ENCODE results near the gene KANSL1.
"Not testable (repeated sequence)": the region's sequence is repeated elsewhere in the genome, so short reads cannot be mapped to it uniquely, and the experiment has no call there.

The KANSL1 gene

DNA sequence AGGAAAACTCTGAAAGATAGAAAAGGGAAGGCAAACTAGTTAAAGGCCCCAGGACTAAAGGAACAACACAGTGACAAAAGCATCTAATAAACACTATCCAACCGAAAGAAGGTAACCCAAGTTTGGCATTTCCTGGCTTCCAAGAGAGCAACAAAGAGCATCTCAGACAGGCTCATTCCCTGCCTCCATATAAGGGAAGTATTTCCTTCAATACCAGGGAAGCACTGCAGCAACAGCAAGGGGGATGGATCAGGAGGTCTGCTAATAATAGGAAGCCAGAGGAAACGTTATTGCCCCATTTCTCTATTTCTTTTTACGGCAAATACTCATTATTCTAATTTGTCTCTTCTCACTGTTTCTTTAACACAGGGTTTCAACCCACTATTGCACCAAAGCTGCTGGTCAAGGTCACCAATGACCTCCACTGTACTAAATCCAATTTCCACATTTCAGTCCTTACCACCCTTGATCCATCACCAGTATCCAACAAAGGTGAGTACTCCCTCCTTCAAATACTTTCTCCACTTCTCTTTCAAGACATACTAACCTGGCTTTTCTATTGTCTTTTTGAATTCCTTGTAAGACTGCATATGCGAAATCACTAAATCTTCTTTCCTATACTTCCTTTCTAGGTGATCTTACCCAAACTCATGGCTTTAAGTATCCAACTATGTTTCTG is 86.1 kb downstream of the KANSL1 start:
- DNase-seq, result no peak

DNA sequence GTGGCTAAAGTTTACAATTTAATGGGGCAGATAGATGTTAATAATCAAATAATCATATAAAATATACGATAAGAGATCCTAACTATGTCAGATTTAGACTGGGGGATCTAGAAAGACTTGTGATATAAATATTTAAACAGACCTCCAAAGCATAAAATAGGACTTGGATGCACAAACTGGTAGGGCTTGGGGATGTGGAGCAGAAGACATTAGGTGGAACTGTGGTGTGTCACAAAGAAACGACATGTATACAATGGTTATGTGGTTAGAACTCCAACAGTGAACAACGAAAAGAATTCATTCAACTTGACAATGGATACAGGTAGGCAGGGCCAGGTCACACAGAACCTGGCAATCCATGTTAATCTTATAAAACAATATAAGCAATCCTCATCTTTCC is 90.4 kb downstream of the KANSL1 start:
- DNase-seq, result not testable (repeated sequence)

DNA sequence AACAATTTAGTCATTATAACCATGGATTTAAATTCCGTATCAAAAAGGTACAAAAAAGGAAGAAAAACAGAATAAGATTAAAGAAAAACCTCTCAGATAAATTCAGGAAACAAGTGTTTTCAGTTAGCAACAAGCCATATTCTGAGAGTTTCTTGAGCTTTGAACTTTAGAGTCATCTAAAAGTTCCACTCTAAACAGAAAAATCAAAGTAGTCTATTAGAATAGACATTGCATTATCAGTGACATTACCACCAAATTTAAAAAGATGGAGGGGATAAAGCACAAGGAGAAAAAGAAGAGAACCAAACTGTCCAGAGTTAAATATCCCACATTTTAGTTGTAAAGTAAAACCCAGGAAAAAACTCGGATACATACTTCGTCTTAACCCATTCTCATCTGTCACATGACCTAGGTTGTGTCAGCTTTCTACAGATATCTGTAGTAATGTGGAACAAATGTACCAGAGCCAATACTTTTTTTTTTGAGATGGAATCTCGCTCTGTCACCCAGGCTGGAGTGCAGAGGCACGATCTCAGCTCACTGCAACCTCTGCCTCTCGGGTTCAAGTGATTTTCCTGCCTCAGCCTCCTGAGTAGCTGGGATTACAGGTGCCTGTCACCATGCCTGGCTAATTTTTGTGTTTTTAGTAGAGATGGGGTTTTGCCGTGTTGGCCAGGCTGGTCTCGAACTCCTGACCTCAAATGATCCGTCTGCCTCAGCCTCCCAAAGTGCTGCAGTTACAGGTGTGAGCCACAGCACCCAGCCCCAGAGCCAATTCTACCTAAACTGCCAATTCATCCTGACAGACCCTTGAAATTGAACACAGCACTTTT is 91.2 kb downstream of the KANSL1 start:
- not testable (repeated sequence) for DNase-seq

DNA sequence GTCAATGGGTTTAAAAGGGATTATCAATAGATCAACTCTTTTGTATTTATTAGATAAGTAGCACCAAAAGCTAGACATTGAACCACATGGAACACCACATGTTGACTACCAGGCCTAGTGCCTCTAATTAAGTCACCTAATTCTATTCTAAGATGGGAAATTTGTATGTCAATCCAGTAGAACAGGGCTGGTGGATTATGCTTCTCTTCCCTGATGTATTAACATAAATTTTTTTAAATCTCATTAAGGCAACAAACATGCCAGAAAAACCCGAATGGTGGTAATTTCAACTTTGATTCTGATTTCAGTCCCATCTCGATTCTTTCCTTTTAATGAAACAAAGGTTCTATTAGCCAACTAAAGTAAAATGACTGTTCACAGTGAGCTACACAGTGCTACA is 92.6 kb downstream of the KANSL1 start:
- DNase-seq, result no peak

DNA sequence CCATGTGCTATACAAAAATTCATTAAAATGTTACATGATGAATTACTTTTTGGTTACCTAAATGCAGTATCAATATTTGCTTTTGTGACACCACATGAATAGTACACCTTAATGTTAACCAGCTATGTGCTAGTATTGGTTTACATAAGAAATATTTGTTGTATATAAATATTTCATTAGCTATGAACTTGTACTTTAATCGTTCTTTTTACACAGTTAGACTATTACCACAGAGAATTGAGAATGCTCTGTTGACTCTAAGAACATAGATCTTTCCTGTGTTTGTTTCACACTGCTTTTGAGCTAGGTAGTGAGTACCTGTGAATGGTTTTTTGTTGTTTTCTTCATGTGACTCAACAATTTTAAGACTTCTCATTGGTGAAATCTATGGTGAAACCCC is 93.4 kb downstream of the KANSL1 start:
- no peak for DNase-seq

DNA sequence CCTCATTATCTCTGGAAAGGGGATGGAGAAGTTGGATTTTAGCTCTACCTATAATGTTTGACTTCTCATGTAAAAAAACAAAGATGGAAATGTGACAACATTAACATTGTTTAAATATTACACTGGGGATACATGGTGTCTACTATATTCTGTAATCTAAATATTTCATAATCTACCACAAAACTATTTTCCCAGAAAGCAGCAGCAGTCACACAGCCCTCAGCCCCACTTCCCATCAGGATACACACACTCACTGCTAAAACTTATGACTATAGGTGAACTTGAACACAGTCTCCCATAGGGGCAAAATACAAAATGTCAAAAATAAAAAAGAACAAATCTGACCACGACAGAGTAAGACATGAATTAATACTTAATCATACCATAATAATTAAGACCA is 95.7 kb downstream of the KANSL1 start:
- no peak for DNase-seq

DNA sequence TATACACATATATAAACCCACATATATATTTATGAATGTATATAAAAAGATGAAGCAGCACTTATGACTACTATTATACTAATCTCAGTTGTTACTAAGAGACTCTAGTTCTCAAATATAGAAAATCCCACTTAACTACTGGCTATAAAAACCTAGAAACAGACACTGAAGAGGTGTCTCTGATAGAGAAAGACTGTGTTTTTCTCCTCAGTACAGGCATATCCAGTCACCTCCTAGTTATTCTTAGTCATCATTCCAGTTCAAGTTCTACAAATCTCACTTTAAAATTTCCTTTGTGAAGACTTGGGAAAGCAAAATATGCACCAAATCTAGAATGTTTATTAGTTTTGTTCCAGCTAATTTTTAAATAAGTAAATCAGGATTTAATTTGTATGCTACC is 100.2 kb downstream of the KANSL1 start:
- DNase-seq, result no peak

DNA sequence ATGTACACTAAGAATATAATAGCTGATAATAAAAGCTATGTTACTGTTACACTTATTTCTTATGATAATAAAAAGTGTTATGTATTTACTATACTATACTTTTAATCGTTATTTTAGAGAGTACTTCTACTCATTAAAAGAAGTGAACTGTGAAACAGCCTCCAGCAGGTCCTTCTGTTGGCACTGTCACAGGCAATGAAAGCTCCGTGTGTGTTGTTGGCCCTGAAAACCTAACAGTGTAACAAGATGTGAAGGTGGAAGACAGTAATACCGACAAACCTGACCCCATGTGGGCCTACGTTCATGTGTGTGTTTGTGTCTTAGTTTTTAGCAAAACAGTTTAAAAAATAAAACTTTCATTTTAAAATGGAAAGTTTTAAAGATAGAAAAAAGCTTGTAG is 102.4 kb downstream of the KANSL1 start:
- DNase-seq, result no peak

DNA sequence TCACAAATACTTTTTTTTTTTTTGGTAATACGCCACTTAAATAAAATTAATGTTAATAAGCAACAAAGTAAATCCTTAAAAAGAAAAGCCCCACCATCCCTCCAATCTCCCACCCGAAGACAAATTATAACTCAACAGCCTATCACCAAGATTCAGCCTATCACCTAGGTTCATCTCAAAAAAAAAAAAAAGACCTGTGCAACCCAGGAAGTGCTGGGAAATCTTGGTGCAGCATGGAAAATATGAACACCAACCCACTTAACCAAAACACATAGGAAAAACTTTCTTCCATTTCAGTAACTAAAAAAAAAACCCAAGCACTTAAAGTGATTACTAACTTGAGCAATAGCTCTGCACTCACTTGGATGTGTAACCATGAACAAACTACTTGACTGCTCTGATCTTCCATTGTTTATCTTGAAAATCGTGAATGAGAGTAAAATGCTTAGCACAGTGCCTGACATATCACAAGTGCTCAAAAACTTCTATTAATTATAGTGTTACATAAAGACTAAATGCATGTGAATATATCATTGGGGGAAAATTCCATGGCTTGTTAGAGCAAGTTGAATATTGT is 103.8 kb downstream of the KANSL1 start:
- DNase-seq, result no peak

DNA sequence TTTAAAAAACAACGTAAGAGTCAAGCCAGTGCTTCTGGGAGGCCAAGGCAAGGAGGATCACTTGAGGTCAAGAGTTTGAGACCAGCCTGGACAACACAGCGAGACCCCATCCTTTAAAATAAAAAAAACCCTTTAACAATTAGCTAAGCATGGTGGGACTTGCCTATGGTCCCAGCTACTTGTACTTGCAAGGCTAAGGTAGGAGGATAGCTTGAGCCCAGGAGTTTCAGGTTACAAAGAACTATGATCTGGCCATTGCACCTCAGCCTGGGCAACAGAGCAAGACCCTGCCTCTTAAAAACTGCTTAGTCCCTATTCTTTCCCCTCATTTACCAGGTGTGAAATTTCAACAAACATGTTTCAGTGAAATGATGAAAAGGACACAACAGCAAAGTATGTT is 104.6 kb downstream of the KANSL1 start:
- DNase-seq, result no peak

DNA sequence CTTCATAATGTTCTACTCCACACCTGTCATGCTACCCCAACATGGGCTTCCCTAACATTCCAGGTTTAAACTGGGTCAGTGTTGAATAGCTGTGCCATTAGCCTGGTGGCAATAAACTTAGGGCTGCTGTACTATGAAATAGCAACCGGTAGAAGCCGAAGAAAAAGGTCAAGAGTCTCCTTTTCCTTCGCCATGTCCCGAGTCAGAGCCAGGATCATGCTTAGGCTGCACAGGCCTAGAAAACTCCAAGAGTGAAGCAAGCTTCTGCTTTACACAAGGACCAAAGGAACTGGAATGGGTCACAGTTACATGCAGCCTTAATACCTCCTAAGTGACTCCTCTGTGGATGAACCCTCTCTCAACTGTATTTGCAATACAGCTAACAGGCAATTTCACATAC is 105.4 kb downstream of the KANSL1 start:
- not testable (repeated sequence) for DNase-seq

DNA sequence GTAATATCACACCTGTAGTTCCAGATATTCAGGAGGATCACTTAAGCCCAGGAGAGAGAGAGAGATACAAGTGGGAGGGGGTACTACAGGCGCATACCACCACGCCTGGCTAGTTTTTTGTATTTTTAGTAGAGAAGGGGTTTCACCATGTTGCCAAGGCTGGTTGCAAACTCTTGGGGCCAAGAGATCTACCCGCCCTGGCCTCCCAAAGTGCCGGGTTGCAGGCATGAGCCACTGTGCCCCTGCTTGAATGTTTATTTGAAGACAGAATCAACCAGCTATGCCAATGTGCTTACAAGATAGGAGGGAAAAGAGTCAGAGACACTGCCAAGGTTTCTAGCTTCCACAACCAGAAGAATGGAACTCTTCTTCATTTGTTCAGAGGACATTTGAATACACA is 106.4 kb downstream of the KANSL1 start:
- no peak for DNase-seq

DNA sequence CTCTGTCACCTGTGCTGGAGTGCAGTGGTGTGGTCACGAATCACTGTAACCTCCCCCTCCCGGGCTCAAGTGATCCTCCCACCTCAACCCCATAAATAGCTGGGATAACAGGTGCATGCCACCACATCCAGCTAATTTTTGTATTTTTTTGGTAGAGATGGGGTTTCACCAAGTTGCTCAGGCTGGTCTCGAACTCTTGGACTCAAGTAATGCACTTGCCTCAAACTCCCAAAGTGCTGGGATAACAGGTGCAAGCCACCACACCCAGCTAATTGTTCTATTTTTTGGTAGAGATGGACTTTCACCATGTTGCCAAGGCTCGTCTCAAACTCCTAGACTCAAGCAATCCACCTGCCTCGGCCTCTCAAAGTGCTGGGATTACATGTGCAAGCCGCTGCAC is 107.7 kb downstream of the KANSL1 start:
- DNase-seq, result no peak

DNA sequence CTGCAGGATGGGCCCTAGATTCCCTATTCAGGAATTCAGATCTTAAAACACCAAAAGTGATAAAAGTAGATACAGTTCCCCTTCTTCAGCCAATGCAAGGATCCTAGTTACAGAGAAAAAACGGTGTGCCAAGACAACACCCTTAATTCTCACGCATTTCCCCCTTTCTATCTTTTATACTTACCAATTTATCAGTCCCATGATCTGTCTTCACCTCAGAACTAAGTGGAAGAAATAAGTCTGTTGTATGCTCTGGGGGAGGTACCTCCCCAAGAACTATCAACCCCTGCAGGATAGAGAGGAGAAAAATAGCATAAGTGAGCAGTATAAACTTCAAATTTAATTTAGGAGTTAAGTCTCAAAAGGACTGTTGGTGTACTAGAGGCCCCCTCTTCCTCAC is 111.0 kb downstream of the KANSL1 start:
- no peak for DNase-seq

DNA sequence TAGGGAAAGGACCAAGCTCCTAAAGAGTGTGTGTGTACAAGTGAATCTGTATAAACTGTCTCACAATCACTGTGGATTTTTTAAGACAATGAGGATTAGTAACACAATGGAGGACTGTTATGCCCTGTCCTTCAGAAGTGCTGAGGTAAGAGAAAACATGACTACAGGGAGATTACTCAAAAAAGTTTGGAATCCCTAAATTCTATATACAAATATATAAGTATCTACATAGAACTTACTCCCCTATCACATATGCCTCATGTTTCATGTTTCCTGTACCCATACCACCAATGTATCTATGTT is 112.3 kb downstream of the KANSL1 start:
- no peak for DNase-seq

DNA sequence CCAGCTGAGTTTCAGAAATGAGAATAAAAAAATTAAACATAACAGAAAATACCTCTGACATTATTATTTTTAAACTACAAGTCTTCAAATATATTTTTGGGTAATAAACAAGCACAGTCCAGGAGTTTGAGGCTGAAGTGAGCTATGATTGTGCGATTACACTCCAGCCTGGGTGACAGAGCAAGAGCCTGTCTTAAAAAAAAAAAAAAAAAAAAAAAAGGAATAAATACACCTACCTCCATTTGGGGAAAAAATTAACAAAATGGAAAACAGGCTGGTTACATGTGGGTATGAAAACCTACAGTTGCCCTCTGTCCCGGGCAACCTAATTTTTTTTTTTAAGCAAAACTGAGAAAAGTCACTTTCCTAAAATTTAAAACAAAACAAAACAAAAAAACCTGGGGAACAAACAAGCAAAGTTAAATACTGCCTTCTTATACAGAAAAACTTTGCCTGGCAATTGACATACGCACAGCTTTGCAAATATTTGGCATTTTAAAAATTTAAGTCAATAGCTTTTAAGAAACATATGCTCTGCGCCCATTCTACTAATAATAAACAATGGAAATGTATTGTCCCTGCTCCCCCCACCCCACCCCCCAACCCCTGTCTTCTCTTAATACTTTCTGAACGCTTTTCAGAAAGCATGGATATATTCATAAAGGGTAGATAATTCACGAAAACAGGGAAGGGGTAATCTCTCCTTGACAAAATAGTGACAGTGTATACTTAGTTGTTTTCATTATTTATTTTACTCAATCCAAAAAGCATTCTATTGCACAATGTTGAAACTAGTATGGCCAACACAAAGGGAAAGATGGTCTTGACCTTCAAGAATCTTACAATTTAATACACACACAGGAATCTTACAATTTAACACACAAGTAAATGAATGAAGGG is 112.9 kb downstream of the KANSL1 start:
- DNase-seq, result no peak

DNA sequence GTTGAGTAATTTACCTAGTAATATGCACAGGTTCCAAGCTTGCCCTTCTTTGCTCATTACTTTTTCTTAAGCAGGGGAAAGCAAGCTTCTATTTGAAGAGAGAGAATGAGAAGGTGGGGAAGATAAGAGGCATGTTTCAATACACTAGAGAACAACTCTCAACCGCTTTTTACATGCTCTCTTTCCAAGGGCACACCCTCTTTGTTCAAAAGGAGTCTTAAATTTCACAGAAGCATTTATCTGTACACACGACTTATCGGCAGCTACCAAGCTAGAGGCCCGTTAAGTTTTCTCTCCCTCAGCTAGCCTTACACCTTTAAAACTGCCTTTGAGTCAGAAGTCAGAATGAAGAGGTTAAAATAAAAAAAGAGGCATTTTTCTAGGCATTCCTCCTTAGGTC is 114.6 kb downstream of the KANSL1 start:
- DNase-seq, result no peak

DNA sequence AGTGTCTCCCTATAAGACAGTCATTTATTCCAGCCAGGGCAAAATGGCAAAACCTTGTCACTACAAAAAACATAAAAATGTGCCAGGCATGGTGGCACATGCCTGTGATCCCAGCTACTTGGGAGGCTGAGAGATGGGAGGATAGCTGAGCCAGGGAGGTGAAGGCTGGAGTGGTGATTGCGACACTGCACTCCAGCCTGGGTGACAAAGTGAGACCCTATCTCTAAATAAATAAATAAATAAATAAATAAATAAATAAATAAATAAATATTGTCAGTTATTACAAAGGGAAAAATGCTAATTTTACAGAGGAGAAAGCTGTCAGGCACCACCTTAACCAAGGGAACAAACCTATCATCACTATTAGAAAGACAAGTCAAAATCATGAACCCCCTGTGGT is 118.7 kb downstream of the KANSL1 start:
- no peak for DNase-seq

DNA sequence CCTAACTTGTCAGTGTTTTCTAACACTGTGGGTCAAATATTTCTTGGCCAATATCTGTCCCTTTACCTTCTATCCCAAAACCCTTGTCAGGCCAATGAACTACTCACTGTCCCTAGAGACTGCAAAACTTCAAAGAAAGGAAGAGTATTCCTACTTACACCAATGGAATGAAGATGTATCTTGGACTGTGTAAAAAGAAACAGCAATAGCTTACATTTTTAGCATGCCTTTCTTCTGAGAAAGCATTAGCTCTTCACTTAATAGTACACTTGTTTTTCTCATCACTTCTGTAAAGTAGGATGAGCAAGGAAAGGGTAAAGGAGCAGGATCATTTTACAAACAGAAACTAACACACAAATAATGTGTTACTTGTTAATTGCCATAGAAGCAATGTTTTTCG is 120.2 kb downstream of the KANSL1 start:
- peak in 1 of 2 experiments; percentile 69 for DNase-seq

DNA sequence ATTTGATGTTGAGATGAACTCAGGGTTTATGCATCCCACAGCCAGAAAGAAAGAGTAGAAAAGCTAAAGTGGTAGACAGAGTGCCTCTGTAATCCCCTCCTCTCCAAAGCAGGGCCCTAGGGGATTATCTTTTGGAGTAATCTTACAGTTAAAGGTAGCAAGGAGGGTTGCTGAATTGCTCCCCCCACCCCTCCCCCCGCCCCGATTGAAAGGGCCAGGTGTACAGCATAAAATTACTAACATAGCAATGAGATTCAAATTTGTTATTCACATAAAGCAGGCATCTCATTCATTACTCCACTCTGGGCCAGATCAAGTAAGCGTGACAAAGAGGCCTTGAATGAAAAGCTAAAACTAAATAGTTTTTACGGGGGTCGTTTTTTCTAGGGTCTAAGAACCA is 121.4 kb downstream of the KANSL1 start:
- DNase-seq, result no peak

DNA sequence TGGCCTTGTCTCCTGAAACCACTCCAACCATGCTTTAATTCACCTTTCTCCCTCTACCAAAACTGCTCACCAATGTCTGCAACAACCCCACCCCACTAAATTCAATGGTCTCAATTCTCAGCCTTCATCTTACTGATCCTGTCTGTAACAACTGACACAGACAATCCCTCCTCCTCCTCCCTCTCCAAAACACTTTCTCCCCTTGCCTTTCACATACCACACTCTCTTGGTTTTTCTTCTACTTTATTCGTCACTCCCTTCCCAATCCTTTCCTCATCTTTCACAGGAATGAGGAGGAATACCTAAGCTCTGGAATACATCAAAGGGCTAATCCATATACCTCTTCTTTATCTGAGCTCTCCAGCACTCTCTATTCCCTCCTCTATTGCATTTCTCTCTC is 128.8 kb downstream of the KANSL1 start:
- DNase-seq, result no peak

DNA sequence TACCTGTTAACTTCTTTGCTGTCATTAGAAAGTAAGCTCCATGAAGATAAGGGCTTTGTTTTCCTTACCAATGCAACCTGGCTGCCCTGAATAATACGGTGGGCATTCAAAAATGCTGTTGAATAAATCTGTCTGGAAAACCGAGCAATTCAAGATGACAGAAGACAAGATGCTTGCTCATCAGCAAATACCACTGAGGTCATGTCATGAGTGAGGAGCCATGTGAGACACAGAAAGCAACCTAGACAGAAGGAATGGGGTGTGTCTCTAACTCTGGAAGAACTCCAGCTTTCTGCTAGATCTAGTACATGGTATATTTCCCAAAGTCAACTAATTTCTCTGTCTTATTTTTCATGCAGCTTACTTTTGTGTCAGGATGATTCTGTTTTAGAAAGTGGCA is 130.0 kb downstream of the KANSL1 start:
- DNase-seq, result peak in 1 of 2 experiments; percentile 38

DNA sequence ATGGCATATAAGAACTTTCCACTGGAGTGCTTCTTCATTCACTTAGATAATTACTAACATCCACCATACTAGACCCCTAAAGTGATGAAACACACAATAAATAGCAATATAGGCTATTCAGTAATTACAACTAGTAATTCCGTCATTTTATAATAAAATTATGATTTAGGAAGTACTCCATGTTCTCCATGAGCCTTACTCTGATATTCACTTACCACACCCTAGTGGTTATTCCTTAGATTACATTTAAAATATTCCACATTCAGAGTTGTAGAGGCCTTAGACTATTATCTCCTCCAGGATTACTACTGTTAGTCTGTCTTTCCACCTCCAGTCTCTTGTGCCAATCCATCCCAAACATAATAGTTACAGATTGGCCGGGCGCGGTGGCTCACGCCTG is 131.8 kb downstream of the KANSL1 start:
- peak in 1 of 2 experiments; percentile 41 for DNase-seq

Measured in SW 1271 (cell line).